GM18520 (cell line): ENCODE data around the gene WDFY2.
"Not testable (repeated sequence)": the region's sequence is repeated elsewhere in the genome, so short reads cannot be mapped to it uniquely, and the experiment has no call there.

ENCODE experiments used
- ATAC-seq: cut with Tn5 transposase; IDR thresholded peaks from one replicate; pipeline ENCODE4 v1.9.1; 2021; ENCODE audit not compliant: unreplicated experiment

WDFY2 gene, protein sequence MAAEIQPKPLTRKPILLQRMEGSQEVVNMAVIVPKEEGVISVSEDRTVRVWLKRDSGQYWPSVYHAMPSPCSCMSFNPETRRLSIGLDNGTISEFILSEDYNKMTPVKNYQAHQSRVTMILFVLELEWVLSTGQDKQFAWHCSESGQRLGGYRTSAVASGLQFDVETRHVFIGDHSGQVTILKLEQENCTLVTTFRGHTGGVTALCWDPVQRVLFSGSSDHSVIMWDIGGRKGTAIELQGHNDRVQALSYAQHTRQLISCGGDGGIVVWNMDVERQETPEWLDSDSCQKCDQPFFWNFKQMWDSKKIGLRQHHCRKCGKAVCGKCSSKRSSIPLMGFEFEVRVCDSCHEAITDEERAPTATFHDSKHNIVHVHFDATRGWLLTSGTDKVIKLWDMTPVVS

DNA sequence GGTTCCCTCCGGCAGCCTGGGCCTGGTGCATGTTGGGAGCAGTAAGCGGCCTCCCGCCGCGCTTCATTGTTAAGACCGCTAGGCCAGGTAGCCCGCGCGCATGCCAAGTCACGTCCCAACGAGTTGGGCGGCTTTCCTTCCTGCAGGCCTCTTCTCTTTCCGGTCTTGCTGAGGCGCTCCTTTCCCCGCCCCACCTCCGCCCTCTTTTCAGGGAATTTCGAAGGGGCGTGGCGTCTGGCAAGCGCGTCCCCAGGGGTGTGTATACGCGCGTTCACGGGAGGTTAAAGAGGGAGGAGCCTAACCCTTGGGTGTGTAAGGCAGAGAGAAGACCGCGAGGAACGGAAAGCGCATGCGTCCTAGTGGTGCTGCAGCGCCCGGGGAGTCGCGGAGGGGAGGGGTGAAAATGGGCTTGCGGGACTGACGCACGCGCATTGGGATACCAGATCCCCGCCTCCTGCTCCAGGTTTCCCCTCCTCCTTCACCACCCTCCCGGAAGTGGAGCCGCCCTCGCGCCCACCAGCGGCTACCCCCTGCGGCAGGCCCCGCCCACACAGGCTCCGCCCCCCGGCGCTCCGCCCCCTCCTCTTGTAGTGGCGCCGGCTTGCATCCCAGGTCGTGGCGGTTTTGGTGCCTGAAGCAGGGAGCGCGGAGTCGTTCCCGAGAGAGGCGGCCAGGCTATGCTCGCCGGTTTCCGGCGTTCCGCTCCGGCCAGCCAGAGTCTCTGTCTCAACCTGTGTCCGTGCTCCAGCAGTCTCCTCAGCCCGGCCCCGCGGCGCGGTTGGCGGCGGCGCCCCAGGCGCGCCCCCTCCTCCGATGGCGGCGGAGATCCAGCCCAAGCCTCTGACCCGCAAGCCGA, at the start of gene WDFY2:
Gene WDFY2 (plus strand): TSS at position 588 of the 856 bp plus-strand sequence. CDS start 226 bp downstream, at position 814.
- ATAC-seq: peak; percentile 65

DNA sequence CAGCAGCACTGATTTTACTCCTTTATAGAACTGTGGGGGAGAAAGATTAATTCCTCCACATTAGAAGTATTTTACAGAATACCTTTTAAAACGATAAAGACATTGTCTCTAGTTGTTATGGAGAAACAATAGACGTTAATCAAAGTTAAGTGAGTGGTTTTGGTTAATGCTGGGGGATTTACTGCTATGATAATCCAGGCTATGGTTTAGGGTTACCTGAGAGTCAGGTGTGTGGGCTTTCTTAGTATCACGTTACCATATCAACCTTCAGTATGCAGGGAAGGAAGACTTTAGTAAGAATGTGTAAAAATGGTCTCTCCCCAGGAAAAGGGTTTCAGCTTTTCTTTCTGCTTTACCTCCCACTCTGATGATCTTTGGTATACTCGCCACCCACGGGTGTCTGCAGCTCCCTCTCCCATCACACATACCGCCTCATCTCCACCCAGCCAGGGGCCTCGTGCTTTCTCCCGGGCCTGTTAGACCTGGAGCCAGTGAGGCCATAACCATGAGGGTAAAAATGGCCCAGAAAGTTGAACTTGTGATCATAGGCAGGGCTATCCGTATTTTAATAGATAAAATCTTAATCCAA, 45.6 kb upstream of the WDFY2 start:
- ATAC-seq: no peak

DNA sequence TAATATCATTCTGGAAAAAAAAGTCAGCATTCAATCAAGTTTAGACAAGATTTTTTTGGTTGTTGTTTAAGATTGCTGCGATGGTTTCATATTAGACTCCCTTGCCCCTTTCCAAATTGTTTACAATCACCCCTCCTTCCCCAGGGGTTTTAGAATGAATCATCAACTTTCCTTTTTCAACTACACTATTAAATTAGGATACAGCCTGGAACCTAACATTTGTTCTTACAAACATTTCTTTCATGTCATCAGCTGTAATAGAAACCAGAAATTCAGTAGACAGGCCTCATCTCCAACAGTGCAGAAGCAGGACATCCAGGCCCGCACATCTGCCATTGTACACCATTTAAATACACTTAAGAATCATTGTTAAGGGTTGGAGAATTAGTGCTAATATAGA, 44.4 kb upstream of the WDFY2 start:
- no peak for ATAC-seq

DNA sequence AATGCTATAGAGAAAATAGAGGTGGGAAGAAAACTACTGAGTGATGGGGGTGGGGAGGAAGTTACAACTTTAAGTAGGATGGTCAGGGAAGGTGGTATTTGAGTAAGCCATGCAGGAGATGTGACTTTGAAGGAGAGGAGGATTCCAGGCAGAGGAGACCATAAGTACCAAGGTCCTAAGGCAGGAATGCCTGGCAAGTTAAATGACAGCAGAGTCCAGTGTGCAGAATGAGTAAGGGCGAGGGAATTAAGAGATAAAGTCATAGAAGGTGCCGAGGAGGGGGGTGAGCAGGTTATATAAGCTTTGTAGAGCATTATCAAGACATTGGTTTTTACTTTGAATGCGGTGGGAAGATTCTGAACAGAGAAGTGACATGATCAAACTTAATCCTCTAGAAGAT, 43.2 kb upstream of the WDFY2 start:
- ATAC-seq: no peak

DNA sequence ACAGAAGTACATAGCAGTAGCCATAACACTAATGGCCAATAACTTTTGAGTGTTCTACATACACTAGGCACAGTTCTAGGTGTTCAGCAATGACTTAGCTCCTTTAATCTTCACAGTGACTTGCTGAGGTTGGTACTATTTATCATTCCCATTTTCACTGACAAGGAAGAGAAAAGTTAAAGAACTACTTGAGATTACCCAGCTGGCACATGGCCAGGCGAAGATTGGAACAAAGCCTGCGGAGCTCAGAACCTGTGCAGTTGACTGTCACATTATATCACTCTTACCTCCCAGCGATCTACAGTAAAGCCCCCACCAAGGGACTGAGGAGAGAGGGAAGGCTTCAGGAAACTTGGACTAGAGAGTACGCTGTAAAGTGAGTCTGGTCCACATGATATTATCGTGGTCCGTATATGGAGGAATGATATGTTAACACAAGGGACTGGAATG, 42.4 kb upstream of the WDFY2 start:
- no peak for ATAC-seq

DNA sequence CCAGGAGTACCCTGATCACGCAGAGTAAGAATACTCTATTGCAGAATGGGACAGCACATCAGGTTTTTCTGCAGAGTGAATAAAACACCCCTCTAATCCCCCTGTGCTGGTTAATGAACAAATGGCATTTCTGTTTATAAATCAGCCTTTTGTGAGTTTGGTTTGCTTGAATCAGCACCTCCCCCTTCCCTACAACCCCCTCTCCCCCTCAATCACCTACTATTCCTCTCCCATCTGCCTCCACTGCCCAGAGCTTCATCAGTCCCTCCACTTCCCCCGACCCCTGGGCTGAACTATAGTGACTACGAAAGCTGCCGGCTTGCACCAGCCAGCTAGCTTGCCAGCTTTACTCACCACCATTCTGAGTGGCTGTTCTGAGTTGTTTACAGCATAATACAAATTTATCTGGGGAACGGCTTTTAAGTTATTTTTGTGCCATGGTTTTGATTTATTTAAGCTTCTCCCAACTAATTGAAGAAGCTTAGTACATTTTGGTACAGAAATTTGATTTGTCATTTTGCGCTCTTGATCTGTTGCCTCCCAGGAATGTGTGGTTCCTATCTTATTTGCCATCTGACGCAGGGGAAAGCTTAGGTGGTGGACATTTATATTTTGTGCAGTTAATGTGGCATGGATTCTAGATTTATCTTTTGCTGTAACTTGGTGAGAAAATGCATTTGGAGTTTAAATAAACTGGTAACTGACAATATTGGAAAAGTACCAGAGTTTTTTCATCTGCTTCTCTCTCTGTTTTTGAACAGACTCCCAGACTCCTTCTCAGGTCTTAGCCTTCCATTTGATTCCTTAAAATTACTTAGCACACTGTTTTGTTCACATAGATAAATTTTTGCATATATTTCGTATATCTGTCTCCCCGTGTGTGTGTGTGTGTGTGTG, 41.7 kb upstream of the WDFY2 start:
- no peak for ATAC-seq

DNA sequence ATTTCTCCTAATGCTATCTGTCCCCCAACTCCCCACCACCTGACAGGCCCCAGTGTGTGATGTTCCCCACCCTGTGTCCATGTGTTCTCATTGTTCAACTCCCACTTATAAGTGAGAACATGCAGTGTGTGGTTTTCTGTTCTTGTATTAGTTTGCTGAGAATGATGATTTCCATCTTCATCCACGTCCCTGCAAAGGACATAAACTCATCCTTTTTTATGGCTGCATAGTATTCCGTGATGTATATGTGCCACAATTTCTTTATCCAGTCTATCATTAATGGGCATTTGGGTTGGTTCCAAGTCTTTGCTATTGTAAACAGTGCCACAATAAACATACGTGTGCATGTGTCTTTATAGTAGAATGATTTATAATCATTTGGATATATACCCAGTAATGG, 38.8 kb upstream of the WDFY2 start:
- ATAC-seq: not testable (repeated sequence)

DNA sequence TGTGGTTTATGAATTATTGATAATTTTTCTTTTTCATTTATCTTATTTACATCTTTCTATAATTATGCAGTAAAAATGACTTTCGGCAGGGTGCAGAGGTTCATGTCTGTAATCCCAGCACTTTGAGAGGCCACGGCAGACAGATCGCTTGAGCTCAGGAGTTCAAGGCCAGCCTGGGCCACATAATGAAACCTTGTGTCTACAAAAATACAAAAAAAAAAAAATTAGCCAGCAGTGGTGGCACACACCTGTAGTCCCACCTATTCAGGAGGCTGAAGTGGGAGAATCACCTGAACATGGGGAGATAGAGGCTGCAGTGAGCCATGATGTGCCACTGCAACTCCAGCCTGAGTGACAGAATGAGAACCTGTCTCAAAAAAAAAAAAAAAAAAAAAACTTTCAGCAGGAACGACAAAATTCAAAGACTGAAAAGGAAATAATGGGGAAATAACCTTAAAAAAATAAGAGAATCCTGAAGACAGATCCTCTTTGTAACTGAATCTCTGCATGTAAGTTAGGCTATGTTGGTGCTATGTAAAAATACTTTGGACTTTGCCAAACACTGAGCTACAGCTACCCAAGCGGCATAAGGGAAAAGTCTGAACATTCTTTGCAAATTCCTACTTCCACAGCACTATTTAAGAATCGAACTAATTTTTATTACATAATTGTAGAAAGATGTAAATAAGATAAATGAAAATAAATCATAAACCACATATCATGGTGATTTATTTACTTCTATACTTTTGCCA, 36.7 kb upstream of the WDFY2 start:
- ATAC-seq: no peak

DNA sequence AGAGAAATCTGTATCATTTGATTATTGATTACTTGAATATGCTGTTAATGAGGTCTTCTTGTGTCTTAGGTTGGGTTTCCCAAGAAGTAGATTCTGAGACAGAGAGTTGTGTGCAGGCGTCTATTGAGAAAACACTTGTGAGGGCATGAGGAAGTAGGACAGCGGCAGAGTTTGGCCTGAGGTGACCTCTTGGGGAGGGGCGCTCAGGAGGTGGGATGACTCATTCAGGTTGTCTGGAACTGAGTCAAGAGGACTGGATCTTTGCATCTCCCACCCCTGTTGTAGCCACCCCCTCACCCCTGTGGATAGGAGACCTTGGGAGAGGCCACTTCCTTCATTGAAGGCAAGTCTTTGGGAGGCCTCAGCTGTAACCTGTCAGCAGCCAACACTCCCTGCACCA, 35.2 kb upstream of the WDFY2 start:
- no peak for ATAC-seq

DNA sequence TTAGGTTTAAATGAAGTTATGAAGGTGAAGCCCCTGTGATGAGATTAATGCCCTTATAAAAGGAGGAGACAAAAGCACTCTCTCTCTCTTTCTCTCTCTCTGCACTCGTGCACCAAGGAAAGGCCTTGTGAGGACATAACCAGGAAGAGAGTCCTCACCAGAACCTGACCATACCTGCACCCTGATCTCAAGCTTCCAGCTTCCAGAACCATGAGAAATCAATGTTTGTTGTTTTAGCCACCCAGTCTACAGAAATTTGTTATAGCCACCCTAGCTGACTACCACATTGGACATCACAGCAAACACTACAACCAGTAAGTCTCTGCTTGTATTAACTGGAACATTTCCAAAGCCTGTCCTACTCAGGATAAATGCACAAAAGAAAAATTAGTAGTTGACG, 34.7 kb upstream of the WDFY2 start:
- no peak for ATAC-seq

DNA sequence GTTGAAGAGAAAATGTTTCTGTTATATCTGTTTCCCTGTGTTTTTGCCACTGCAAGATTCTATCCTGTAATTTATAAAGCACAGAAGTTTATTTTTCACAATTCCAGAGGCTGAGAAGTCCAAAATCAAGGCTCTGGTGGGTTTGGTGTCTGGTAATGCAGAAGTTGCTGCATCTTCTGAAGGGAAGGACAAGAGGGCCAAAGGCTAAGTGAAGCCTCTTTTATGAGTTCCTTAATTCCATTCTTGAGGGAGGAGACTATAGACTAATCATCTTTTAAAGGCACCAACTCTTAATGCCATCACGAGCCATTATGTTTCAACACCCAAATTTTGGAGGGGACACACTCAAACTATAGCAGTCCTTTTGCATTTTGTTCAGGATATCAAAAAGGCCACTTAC, 34.1 kb upstream of the WDFY2 start:
- no peak for ATAC-seq

DNA sequence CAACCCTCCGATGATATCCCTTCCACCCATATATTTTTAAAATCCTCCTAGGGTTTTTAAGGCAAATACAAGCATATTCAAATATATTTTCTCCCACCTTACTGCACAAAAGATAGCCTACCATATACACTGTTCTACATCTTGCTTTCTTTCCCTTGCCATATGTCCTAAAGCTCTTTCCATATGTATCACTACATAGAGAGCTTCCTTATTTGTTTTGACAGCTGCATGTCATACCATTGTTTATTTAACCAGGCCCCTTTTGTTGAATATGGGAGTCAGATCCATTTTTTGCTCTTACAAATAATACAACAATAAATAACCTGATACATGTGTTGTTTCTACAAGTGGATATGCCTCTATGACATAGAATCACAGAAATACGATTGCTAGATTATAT, 32.8 kb upstream of the WDFY2 start:
- no peak for ATAC-seq

DNA sequence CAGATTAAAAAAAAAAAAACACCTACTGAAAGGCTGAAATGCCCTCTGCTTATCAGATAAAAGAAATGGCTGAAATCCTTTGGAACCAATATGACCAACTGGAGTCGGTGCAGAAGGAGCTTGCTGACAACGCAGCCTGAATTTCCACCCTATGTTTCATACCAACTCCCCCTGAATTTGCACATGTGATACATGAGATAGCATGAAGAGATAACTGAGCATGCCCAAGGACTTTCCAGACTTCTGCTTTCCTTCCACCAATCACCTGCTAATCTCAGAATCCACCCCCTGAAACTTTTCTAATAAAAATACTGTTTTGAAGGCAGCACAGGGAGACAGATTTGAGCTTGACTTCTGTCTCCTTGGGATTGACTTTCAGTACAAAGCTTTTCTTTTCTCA, 32.2 kb upstream of the WDFY2 start:
- ATAC-seq: no peak

DNA sequence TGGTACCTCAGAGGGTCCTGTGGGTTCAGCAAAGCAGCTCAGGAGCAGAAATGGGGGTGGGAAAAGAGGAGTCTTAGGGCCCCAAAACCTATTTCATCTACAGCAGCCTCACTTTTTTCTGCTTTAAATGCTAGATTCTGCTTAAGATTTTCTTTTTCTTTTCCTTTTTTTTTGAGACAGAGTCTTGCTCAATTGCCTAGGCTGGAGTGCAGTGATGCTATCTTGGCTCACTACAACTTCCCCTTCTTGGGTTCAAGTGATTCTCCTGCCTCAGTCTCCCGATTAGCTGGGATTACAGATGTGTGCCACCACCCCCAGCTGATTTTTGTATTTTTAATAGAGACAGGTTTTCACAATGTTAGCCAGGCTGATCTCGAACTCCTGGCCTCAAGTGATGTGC, 30.7 kb upstream of the WDFY2 start:
- ATAC-seq: no peak

DNA sequence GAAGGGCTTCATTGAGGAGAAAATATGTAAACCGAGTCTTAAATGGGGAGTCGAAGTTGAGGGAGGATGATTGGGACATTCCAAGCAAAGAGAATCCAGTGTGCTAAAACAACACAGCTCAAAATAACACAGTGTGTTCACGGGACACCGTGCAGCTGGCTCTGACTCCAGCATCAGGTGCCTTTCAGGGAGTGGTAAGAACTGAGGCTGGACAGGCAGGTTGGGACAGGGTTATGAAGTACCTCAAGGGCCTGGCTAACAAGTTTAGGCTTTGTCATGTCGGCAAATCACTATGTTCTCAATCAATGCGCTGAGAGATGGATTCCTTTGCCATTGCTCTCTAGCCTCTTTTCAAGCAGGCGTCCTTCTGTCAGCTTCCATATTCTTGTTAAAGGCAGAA, 27.5 kb upstream of the WDFY2 start:
- no peak for ATAC-seq

DNA sequence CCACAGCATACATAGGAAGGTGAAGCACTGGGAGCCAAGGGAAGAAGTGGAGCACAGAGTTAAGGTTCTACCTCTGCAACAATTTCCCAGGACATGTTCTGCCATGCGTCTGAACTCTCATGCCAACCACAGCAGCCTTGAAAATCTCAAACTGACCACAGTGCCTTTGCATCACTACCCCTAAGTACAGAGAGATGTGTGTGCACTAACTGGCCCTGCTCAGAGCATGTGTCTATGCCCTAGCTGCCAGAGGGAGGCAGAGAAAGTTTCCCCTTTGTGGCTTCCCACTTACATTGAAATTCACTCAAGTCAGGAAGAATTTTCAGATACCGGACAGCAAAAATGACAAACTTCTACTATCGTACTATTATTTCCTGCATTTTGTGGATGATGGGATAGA, 26.8 kb upstream of the WDFY2 start:
- ATAC-seq: no peak

DNA sequence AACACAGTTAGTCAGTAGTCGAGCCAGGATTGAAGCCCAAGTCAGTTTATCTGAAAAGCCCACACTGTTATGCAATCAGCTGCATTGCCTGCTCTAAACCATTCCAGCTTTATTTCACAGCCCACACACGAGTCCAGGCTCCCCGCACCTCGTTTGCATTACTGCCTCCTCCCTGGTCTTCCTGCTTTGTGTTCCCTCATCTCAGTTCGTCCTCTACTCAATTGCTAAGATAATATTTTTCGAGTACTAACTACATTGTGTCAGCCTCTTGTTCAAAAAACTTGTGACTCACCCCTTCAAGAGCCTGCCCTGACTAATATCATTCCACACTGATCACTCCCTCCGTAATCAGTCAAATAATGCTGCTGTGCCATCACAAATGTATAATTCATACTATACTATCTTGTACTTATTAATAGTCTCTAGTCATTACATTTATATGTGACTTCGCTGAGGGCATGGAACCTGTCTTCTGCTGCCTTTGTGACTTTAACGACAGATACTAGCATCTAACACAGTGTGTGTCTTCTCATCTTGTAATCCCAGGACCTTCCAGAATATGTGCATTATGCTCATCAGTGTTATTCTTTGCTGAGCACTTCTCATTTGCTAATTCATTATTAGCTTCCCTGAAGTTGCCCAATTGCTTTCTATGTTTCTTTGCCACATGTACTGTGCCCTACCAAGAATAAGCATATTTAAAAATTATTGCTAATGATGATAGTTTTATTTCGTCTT, 26.2 kb upstream of the WDFY2 start:
- no peak for ATAC-seq

DNA sequence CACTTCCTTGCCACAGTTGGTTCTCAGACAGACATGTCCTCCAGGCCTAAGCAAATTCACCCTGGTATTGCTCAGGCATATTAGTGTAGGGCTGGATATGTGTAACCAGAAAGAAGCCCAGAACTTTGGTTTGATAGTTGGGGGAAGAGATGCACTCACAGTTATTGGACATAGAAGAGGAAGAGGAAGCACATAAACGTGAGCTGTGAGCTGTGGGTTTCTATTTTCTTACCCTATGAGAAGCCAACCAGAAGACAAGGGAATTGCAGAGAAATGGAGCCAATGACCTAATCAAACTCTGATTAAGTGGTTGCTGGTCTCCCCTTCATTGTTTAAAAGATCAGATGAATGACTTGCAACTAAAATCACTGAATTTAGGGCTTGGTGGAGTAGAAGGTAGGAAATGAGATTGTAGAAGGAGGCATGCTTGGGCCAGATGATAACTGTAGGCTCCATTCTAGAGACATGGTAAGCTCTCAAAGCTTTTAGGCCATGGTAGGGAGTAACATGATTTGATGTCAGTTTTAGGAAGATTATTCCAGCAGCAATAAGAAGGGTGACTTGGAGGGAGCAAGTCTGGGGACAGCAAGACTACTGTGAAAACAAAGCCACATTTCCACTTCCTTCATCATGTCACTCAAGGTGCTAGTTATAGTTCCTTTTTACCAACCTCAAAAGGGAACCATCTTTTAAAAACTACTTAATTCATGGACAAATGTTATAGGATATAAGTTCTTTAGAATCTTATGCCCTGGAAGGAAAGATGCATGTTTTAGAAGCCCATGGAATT, 24.1 kb upstream of the WDFY2 start:
- no peak for ATAC-seq
